H1 (cell line): Measurements from ENCODE around the gene GNLY. TPM values are rescaled to one million over a fixed set of nuclear protein-coding genes. Genes with fewer than 3 reads are reported as not detected.
"Not testable (repeated sequence)": the region's sequence is repeated elsewhere in the genome, so short reads cannot be mapped to it uniquely, and the experiment has no call there.

Source experiments
- CTCF ChIA-PET: fragments of 300-600 bp; sonication (Branson Sonifier 250); formaldehyde crosslinking; loops from one replicate; lab custom pipeline; 2021; ENCODE audit not compliant: partially characterized antibody; lab: Charles Lee
- POLR2A ChIA-PET: fragments of 300-600 bp; sonication (Branson Sonifier 250); formaldehyde crosslinking; loops from one replicate; lab custom pipeline; 2021; ENCODE audit warnings: inconsistent platforms; ENCODE audit not compliant: partially characterized antibody; lab: Charles Lee
- DNase-seq, 2 experiments: peaks; one replicate each; pipeline versions ENCODE4 v3.0.0 to v3.0.0-alpha.2; 2010 to 2022; ENCODE audit warnings: low spot score in 2 of 2, low read depth in 1 of 2, mixed read lengths in 1 of 2
- FAIRE-seq: peaks from 2 replicates; lab custom pipeline; 2011; peaks lifted over from hg19 to GRCh38; lab: Jason Lieb, UNC
- H2AFZ ChIP-seq: 2 replicates; pipeline ENCODE4 v1.8.1; 2012; ENCODE audit warnings: low read length, inconsistent platforms
- H2AK5ac ChIP-seq: 2 replicates; pipeline ENCODE4 v1.6.1; 2013; ENCODE audit warnings: low read depth, low read length
- H2BK120ac ChIP-seq: replicated peaks from 2 replicates; pipeline ENCODE3; 2013; ENCODE audit warnings: low read depth, low read length, inconsistent platforms
- H2BK12ac ChIP-seq: 2 replicates; pipeline ENCODE4 v1.6.1; 2013; ENCODE audit warnings: low read depth, low read length
- H2BK15ac ChIP-seq: 2 replicates; pipeline ENCODE4 v1.6.1; 2013; ENCODE audit warnings: low read length
- H2BK20ac ChIP-seq: 2 replicates; pipeline ENCODE4 v1.6.1; 2013; ENCODE audit warnings: low read length
- H2BK5ac ChIP-seq: 2 replicates; pipeline ENCODE4 v1.6.1; 2013; ENCODE audit warnings: low read depth, low read length
- H3K14ac ChIP-seq: 2 replicates; pipeline ENCODE4 v1.6.1; 2013; ENCODE audit warnings: inconsistent platforms; ENCODE audit not compliant: insufficient read length
- H3K18ac ChIP-seq: 2 replicates; pipeline ENCODE4 v1.6.1; 2013; ENCODE audit warnings: low read length; ENCODE audit errors: extremely low read depth
- H3K23ac ChIP-seq: 2 replicates; pipeline ENCODE4 v1.6.1; 2013; ENCODE audit warnings: inconsistent platforms; ENCODE audit not compliant: insufficient read length
- H3K23me2 ChIP-seq: 2 replicates; pipeline ENCODE4 v1.6.1; 2013; ENCODE audit warnings: low read depth, low read length
- H3K27ac ChIP-seq: 2 replicates; pipeline ENCODE4 v1.6.1; 2011; ENCODE audit warnings: low read depth, low read length, inconsistent platforms
- H3K27me3 ChIP-seq, 4 experiments: replicated peaks in 1 of 4; 1 replicate in 1 of 4; 2 replicates in 3 of 4; pipeline versions ENCODE4 v1.6.1 to v1.8.1; 2011 to 2013; ENCODE audit warnings: low read length in 3 of 4, mild to moderate bottlenecking in 3 of 4, inconsistent platforms in 2 of 4, mixed read lengths in 2 of 4, moderate library complexity in 1 of 4; ENCODE audit not compliant: control insufficient read depth in 3 of 4, insufficient read depth in 3 of 4; ENCODE audit errors: extremely low read depth in 1 of 4
- H3K36me3 ChIP-seq, 4 experiments: 2 replicates each; pipeline versions ENCODE4 v1.6.1 to v1.8.1; 2011 to 2013; ENCODE audit warnings: mild to moderate bottlenecking in 4 of 4, low read length in 3 of 4, moderate library complexity in 2 of 4, control low read depth in 1 of 4, inconsistent platforms in 1 of 4; ENCODE audit not compliant: insufficient read depth in 4 of 4, control insufficient read depth in 2 of 4
- H3K4ac ChIP-seq: replicated peaks from 2 replicates; pipeline ENCODE3; 2013; ENCODE audit warnings: low read length, low read depth, mixed read lengths, inconsistent platforms; ENCODE audit not compliant: insufficient read length
- H3K4me1 ChIP-seq, 4 experiments: replicated peaks in 1 of 4; 1 replicate in 1 of 4; 2 replicates in 3 of 4; pipeline versions ENCODE4 v1.6.1 to v1.8.1; 2011 to 2013; ENCODE audit warnings: low read length in 3 of 4, inconsistent platforms in 2 of 4, mixed read lengths in 1 of 4; ENCODE audit not compliant: insufficient read depth in 4 of 4, control insufficient read depth in 3 of 4
- H3K4me2 ChIP-seq, 2 experiments: 2 replicates each; pipeline versions ENCODE4 v1.6.1 to v1.8.1; 2011 to 2013; ENCODE audit warnings: low read depth in 2 of 2, low read length in 2 of 2, control low read depth in 1 of 2, inconsistent platforms in 1 of 2, mild to moderate bottlenecking in 1 of 2; ENCODE audit not compliant: insufficient read depth in 1 of 2
- H3K4me3 ChIP-seq, 4 experiments: fragments of 200-600, 300-600 bp in 1 of 4; sonication (generic), shearing (Covaris generic), sonication (Bioruptor Twin) in 1 of 4; 2 replicates each; pipeline versions ENCODE4 v1.5.1 to v1.8.1; 2011 to 2016; ENCODE audit warnings: low read length in 4 of 4, low read depth in 3 of 4, control low read depth in 2 of 4, inconsistent platforms in 2 of 4, mild to moderate bottlenecking in 2 of 4, mixed read lengths in 1 of 4, moderate library complexity in 1 of 4; ENCODE audit not compliant: insufficient read depth in 2 of 4; ENCODE audit errors: extremely low read depth in 1 of 4
- H3K56ac ChIP-seq: replicated peaks from 2 replicates; pipeline ENCODE3; 2013; ENCODE audit warnings: low read depth, mild to moderate bottlenecking, mixed read lengths, low read length, inconsistent platforms; ENCODE audit not compliant: insufficient read length
- H3K79me1 ChIP-seq: 2 replicates; pipeline ENCODE4 v1.6.1; 2013; ENCODE audit warnings: low read depth, low read length, control low read depth
- H3K79me2 ChIP-seq, 2 experiments: 2 replicates each; pipeline versions ENCODE4 v1.6.1 to v1.8.1; 2012 to 2013; ENCODE audit warnings: low read length in 2 of 2, mild to moderate bottlenecking in 2 of 2, inconsistent platforms in 1 of 2; ENCODE audit not compliant: insufficient read depth in 2 of 2, control insufficient read depth in 1 of 2
- H3K9ac ChIP-seq, 4 experiments: replicated peaks in 1 of 4; 1 replicate in 1 of 4; 2 replicates in 3 of 4; pipeline versions ENCODE4 v1.6.1 to v1.8.1; 2011 to 2013; ENCODE audit warnings: low read depth in 3 of 4, low read length in 3 of 4, control low read depth in 2 of 4, mild to moderate bottlenecking in 2 of 4, moderate library complexity in 2 of 4, inconsistent platforms in 1 of 4; ENCODE audit errors: extremely low read depth in 1 of 4
- H3K9me3 ChIP-seq, 2 experiments: 2 replicates each; pipeline versions ENCODE4 v1.6.1 to v1.8.1; 2012 to 2013; ENCODE audit warnings: mild to moderate bottlenecking in 2 of 2, moderate library complexity in 2 of 2, control low read depth in 1 of 2, inconsistent platforms in 1 of 2, low read depth in 1 of 2, low read length in 1 of 2, mixed read lengths in 1 of 2; ENCODE audit not compliant: insufficient read depth in 2 of 2
- H4K20me1 ChIP-seq, 2 experiments: replicated peaks in 1 of 2; 2 replicates each; pipeline versions ENCODE3 to v1.8.1; 2011 to 2013; ENCODE audit warnings: inconsistent platforms in 2 of 2, low read length in 2 of 2, mild to moderate bottlenecking in 1 of 2; ENCODE audit not compliant: insufficient read depth in 2 of 2, control insufficient read depth in 1 of 2
- H4K5ac ChIP-seq: 2 replicates; pipeline ENCODE4 v1.6.1; 2013; ENCODE audit warnings: low read length, low read depth, mixed read lengths, inconsistent platforms; ENCODE audit not compliant: insufficient read length
- H4K8ac ChIP-seq: 2 replicates; pipeline ENCODE4 v1.8.0; 2013; ENCODE audit warnings: mild to moderate bottlenecking, moderate library complexity, low read length, inconsistent platforms; ENCODE audit not compliant: insufficient read depth; ENCODE audit errors: extremely low read depth
- H4K91ac ChIP-seq: replicated peaks from 2 replicates; pipeline ENCODE3; 2013; ENCODE audit warnings: low read length, mixed read lengths, inconsistent platforms; ENCODE audit not compliant: insufficient read length
- KDM1A ChIP-seq: fragments of 200-600, 300-600 bp; sonication (generic); IDR thresholded peaks from 2 replicates; pipeline ENCODE4 v1.7.1; 2016; ENCODE audit warnings: mild to moderate bottlenecking, low read length, borderline replicate concordance
- WGBS, 2 experiments: shearing (Covaris generic) in 1 of 2; methylation state at CpG; one replicate each; pipeline versions ENCODE4 v1.1.6 to v1.1.7; 2013 to 2015; ENCODE audit warnings: low lambda C conversion rate in 2 of 2, mixed read lengths in 2 of 2, inconsistent platforms in 1 of 2, low coverage in 1 of 2, missing lambda C conversion rate in 1 of 2; ENCODE audit not compliant: insufficient replicate concordance in 2 of 2, insufficient coverage in 1 of 2, insufficient read length in 1 of 2; ENCODE audit errors: extremely low coverage in 1 of 2, missing lambda C conversion rate in 1 of 2; 5-methylcytosine and 5-hydroxymethylcytosine counted together
- polyA plus RNA-seq, 7 experiments: library from polyadenylated mRNA; depleted of rRNA in 3 of 7; stranded (reverse) in 5 of 7; unstranded in 2 of 7; fragments of >200 nt in 5 of 7; fragments of 200-250 nt in 2 of 7; gene quantifications; 1 replicate in 5 of 7; 2 replicates in 1 of 7; 4 replicates in 1 of 7; pipeline versions ENCODE4 v1.2.1 to v1.2.3, GENCODE V29; 2011 to 2013; ENCODE audit warnings: missing spikeins in 2 of 7, mixed read lengths in 2 of 7
- total RNA-seq: library from RNA; stranded (reverse); fragmentation: NEBNext Ultra II Directional; extraction: Animal tissue kit (Norgen Biotek cat#: 25700); gene quantifications from 2 replicates; pipeline ENCODE4 v1.2.1, GENCODE V29; 2021

The GNLY gene
- total and polyA plus RNA-seq, 2 of the 8 experiments (the other 6 are each of a cell fraction or from before 2014, with no cell fraction given): 0.03 TPM; not detected in 1

GRCh38 chr2:85669549-85669948 lies 24.6 kb upstream of the GNLY start (continued):
- TF ChIP-seq KDM1A: no peak

- H3K79me2 ChIP-seq, H3K4ac ChIP-seq, H4K5ac ChIP-seq, H3K18ac ChIP-seq, H2BK120ac ChIP-seq, H2AK5ac ChIP-seq, H2AFZ ChIP-seq, H4K91ac ChIP-seq, H3K23ac ChIP-seq, H3K27me3 ChIP-seq, DNase-seq, H3K14ac ChIP-seq, H2BK20ac ChIP-seq, H3K79me1 ChIP-seq, H2BK12ac ChIP-seq, FAIRE-seq, H3K9me3 ChIP-seq, H3K4me2 ChIP-seq, H3K56ac ChIP-seq, POLR2A ChIA-PET, H3K4me1 ChIP-seq, H3K36me3 ChIP-seq, H3K23me2 ChIP-seq, H2BK15ac ChIP-seq, H3K4me3 ChIP-seq, H2BK5ac ChIP-seq, H4K20me1 ChIP-seq, H3K9ac ChIP-seq, H4K8ac ChIP-seq, H3K27ac ChIP-seq: not testable (repeated sequence)
- 87% methylated on average over 13 of the region's 13 CpGs; no CpG with 5 or more reads in 1 of the 2 experiments for WGBS, 2 experiments
- CTCF ChIA-PET: interaction anchor here (0.8 to 1.4 kb wide), 4 partner anchors 9 to 52 kb away, joined by 3 to 5 read pairs (median 4); no protein-coding TSS in a partner anchor
These were observed 23.7 kb upstream of the GNLY start for GRCh38 chr2:85670416-85670815.
